Measurements from ENCODE around the gene RCAN3.

Gene RCAN3

GRCh38 chr1:24586119-24586518, 83.5 kb downstream of the RCAN3 start:
- H3K27ac ChIP-seq (ENCODE audit: low read length): no peak overlapping the region
- DNase-seq: no peak
- H4K20me1 ChIP-seq (ENCODE audit: insufficient read depth, low read length): no peaks in the 10 kb centered on the region
- no peak overlapping the region for H3K9ac ChIP-seq (ENCODE audit: low read depth, low read length)
- H3K4me1 ChIP-seq (ENCODE audit: insufficient read depth, low read length): no peaks in the 10 kb centered on the region
- no peak for ATAC-seq (ENCODE audit: insufficient read depth, low read depth)
- H3K9me3 ChIP-seq (ENCODE audit: insufficient read depth, low read length, severe bottlenecking): no peaks in the 10 kb centered on the region
- no peaks in the 10 kb centered on the region for H3K36me3 ChIP-seq (ENCODE audit: insufficient read depth, low read length)
- H3K27me3 ChIP-seq (ENCODE audit: insufficient read depth, low read length, poor library complexity): peaks cover 5% of the 10 kb centered on the region
- no peak overlapping the region for H3K4me2 ChIP-seq (ENCODE audit: insufficient read depth, low read length)
- TF ChIP-seq CTCF (IDR thresholded peaks at IDR 0.05; ENCODE audit: borderline replicate concordance, extremely low read depth, low read length, poor library complexity, severe bottlenecking) (no peak), EZH2 (IDR thresholded peaks at IDR 0.05; ENCODE audit: borderline replicate concordance, low read depth, low read length, severe bottlenecking) (no peak)
- no peaks in the 10 kb centered on the region for H3K79me2 ChIP-seq (ENCODE audit: insufficient read depth, low read length)
- no peak overlapping the region for H2AFZ ChIP-seq (ENCODE audit: low read depth, low read length)
- H3K4me3 ChIP-seq (ENCODE audit: low read depth in 1 of 2, low read length in 2 of 2): no peak overlapping the region

GRCh38 chr1:24586970-24587820, 84.6 kb downstream of the RCAN3 start:
- no peak overlapping the region; the same call in 1 of the 2 replicates for H3K4me2 ChIP-seq (ENCODE audit: insufficient read depth, low read length)
- H3K4me1 ChIP-seq (ENCODE audit: insufficient read depth, low read length): no peaks in the 10 kb centered on the region
- no peaks in the 10 kb centered on the region for H3K79me2 ChIP-seq (ENCODE audit: insufficient read depth, low read length)
- ATAC-seq (ENCODE audit: insufficient read depth, low read depth): peak; percentile 93
- no peaks in the 10 kb centered on the region for H3K36me3 ChIP-seq (ENCODE audit: insufficient read depth, low read length)
- no peaks in the 10 kb centered on the region for H3K9me3 ChIP-seq (ENCODE audit: insufficient read depth, low read length, severe bottlenecking)
- H3K4me3 ChIP-seq (ENCODE audit: low read depth in 1 of 2, low read length in 2 of 2): no peak overlapping the region
- H4K20me1 ChIP-seq (ENCODE audit: insufficient read depth, low read length): no peaks in the 10 kb centered on the region
- DNase-seq: peak; percentile 51
- H3K27me3 ChIP-seq (ENCODE audit: insufficient read depth, low read length, poor library complexity): peaks cover 6% of the 10 kb centered on the region
- TF ChIP-seq EZH2 (IDR thresholded peaks at IDR 0.05; ENCODE audit: borderline replicate concordance, low read depth, low read length, severe bottlenecking) (no peak), CTCF (IDR thresholded peaks at IDR 0.05; ENCODE audit: borderline replicate concordance, extremely low read depth, low read length, poor library complexity, severe bottlenecking) (peak; percentile 86)
- H3K27ac ChIP-seq (ENCODE audit: low read length): no peak overlapping the region
- no peak overlapping the region for H3K9ac ChIP-seq (ENCODE audit: low read depth, low read length)
- no peak overlapping the region for H2AFZ ChIP-seq (ENCODE audit: low read depth, low read length)

GRCh38 chr1:24588573-24588972, 85.9 kb downstream of the RCAN3 start:
- Histone ChIP-seq H3K9ac (ENCODE audit: low read depth, low read length) (no peak overlapping the region), H2AFZ (ENCODE audit: low read depth, low read length) (no peak overlapping the region), H3K36me3 (ENCODE audit: insufficient read depth, low read length) (no peaks in the 10 kb centered on the region), H3K4me1 (ENCODE audit: insufficient read depth, low read length) (no peaks in the 10 kb centered on the region), H3K4me2 (ENCODE audit: insufficient read depth, low read length) (no peak overlapping the region), H3K9me3 (ENCODE audit: insufficient read depth, low read length, severe bottlenecking) (no peaks in the 10 kb centered on the region), H3K27ac (ENCODE audit: low read length) (no peak overlapping the region), H3K27me3 (ENCODE audit: insufficient read depth, low read length, poor library complexity) (peaks cover 6% of the 10 kb centered on the region), H3K4me3 (ENCODE audit: low read depth in 1 of 2, low read length in 2 of 2) (no peak overlapping the region), H4K20me1 (ENCODE audit: insufficient read depth, low read length) (no peaks in the 10 kb centered on the region), H3K79me2 (ENCODE audit: insufficient read depth, low read length) (no peaks in the 10 kb centered on the region)
- no peak for TF ChIP-seq CTCF (IDR thresholded peaks at IDR 0.05; ENCODE audit: borderline replicate concordance, extremely low read depth, low read length, poor library complexity, severe bottlenecking)
- no peak for TF ChIP-seq EZH2 (IDR thresholded peaks at IDR 0.05; ENCODE audit: borderline replicate concordance, low read depth, low read length, severe bottlenecking)
- no peak for ATAC-seq (ENCODE audit: insufficient read depth, low read depth)
- no peak for DNase-seq

Measured in DND-41 (cell line).